GM10266 (cell line): ENCODE results near the gene RGS14.

Experiments
- DNase-seq: peaks from one replicate; pipeline ENCODE4 v3.0.0; 2012; ENCODE audit errors: extremely low spot score
- CTCF ChIP-seq: IDR thresholded peaks from 2 replicates; pipeline ENCODE4 v1.5.1; 2012; ENCODE audit warnings: mild to moderate bottlenecking, low read depth; ENCODE audit not compliant: control insufficient read depth, insufficient read depth; ENCODE audit errors: missing control alignments

Gene RGS14

GRCh38 chr5:177311723-177312648, 45.7 kb upstream of the RGS14 start, which contains the start of gene MXD3:
Gene MXD3, minus strand, starts transcription at chr5:177311898. Its CDS starts 68 bp downstream, at chr5:177311830.
- DNase-seq: peak; percentile 98
- TF ChIP-seq CTCF: no peak

GRCh38 chr5:177312649-177313181, 45.0 kb upstream of the RGS14 start:
- peak; percentile 30 for TF ChIP-seq CTCF
- peak; percentile 50 for DNase-seq

GRCh38 chr5:177313561-177314259, 44.0 kb upstream of the RGS14 start:
- no peak for TF ChIP-seq CTCF
- DNase-seq: no peak

GRCh38 chr5:177314376-177315342, 43.1 kb upstream of the RGS14 start:
- DNase-seq: no peak
- no peak for TF ChIP-seq CTCF

GRCh38 chr5:177315411-177315810, 42.3 kb upstream of the RGS14 start:
- TF ChIP-seq CTCF: no peak
- no peak for DNase-seq

GRCh38 chr5:177316005-177316404, 41.7 kb upstream of the RGS14 start:
- no peak for TF ChIP-seq CTCF
- no peak for DNase-seq
